Activated CD4-positive, alpha-beta T cell treated with anti-CD3 and anti-CD28 coated beads for 36 hours (primary cell): ENCODE results near the gene GPR108. TPM values are rescaled to one million over a fixed set of nuclear protein-coding genes. Genes with fewer than 3 reads are reported as not detected.
"Not testable (repeated sequence)": the region's sequence is repeated elsewhere in the genome, so short reads cannot be mapped to it uniquely, and the experiment has no call there.

Experiments used
- ATAC-seq: fragments of 200-7000 bp; cut with Tn5 transposase; one replicate; pipeline ENCODE4 v1.10.0; 2021; ENCODE audit warnings: mild to moderate bottlenecking, moderate library complexity
- CTCF ChIA-PET: fragments of 350-600 bp; sonication (Branson Sonifier 250); formaldehyde crosslinking; loops from one replicate; lab custom pipeline; 2021; ENCODE audit warnings: antibody characterized with exemption; lab: Charles Lee
- POLR2A ChIA-PET: fragments of 350-600 bp; sonication (Branson Sonifier 250); formaldehyde crosslinking; loops from one replicate; lab custom pipeline; 2021; ENCODE audit warnings: antibody characterized with exemption, inconsistent platforms; lab: Charles Lee
- DNase-seq: peaks from one replicate; pipeline ENCODE4 v3.0.0-alpha.2; 2020
- H3K27ac Mint-ChIP-seq: one replicate; pipeline ENCODE4 v1.8.0; 2021; ENCODE audit warnings: mixed read lengths
- H3K27me3 Mint-ChIP-seq: one replicate; pipeline ENCODE4 v1.8.0; 2021; ENCODE audit warnings: mixed read lengths
- H3K36me3 Mint-ChIP-seq: one replicate; pipeline ENCODE4 v1.8.0; 2021; ENCODE audit warnings: low read depth, mixed read lengths
- H3K4me1 Mint-ChIP-seq: one replicate; pipeline ENCODE4 v1.8.0; 2021; ENCODE audit warnings: mixed read lengths
- H3K4me3 Mint-ChIP-seq: one replicate; pipeline ENCODE4 v1.8.0; 2021; ENCODE audit warnings: mild to moderate bottlenecking, moderate library complexity, mixed read lengths
- H3K9me3 Mint-ChIP-seq: one replicate; pipeline ENCODE4 v1.8.0; 2021; ENCODE audit warnings: low read depth, mixed read lengths
- intact Hi-C, 2 experiments: fragments of 100-400 bp; cut with DNase I in 1 of 2; cut with micrococcal nuclease in 1 of 2; formaldehyde crosslinking; loops; one replicate each; pipeline versions ENCODE4 v1.14.2 to v1.15.1; 2022 to 2024; cut with DNase I, micrococcal nuclease
- total RNA-seq, 2 experiments: library from RNA; stranded (reverse); gene quantifications; one replicate each; pipeline ENCODE4 v1.2.3, GENCODE V29; 2021

GPR108 gene
- total RNA-seq, 2 experiments from 2014 or later: 58.8 to 59.9 TPM

DNA sequence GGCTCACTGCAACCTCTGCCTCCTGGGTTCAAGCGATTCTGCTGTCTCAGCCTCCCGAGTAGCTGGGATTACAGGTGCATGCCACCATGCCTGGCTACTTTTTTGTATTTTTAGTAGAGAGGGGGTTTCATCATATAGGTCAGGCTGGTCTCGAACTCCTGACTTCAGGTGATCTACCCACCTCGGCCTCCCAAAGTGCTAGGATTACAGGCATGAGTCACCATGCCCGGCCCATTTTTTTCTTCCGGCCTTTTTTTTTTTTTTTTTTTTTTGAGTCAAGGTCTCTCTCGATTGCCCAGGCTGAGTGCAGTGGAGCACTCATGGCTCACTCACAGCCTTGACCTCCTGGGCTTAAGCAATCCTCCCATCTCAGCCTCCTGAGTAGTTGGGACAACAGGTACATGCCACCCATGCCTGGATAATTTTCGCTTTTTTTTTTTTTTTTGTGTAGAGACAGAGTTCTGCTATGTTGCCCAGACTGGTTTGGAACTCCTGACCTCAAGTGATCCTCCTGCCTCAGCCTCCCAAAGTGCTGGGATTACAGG, 24.9 kb upstream of the GPR108 start:
- ATAC-seq, H3K27ac Mint-ChIP-seq, H3K4me3 Mint-ChIP-seq, H3K27me3 Mint-ChIP-seq, CTCF ChIA-PET, DNase-seq, H3K9me3 Mint-ChIP-seq, intact Hi-C loops: not testable (repeated sequence)
- Mint-ChIP-seq H3K36me3 (peaks cover 26% of the 10 kb centered on the region), H3K4me1 (peaks cover 19% of the 10 kb centered on the region)
- POLR2A ChIA-PET: interaction anchor here (0.6 kb wide), 1 partner anchor 171 kb away, joined by 3 read pairs; no protein-coding TSS in a partner anchor

DNA sequence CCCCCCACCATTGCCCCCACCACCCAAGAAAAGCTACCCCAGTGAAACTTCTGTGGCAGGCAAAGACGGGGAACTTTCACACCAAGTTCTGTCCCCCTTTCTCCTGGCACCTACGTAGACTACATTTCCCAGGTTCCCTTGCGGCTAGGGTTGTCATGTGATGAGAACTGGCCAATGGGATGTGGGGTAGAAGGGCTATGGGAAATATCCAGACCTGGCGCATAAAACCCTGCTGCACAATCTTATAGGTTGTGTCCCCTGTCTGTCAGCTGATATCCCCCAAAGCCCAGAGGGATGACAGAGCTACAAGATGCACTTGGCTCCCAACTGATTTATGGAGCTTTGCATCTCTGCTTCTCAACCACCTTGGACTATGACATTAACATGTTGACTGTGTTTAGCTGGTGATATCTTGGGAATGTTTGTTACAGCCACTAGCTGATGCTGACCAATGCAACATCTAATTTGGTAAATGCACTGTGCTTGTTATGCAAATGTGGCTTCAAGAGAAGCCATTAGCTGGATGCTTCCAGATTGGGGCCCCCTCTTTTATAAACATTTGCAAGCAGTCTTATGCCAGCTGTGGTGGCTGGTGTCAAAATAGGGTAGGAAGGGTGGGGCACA, 23.8 kb upstream of the GPR108 start:
- peak; percentile 55 for DNase-seq
- Mint-ChIP-seq H3K4me3 (no peak overlapping the region), H3K27me3 (no peaks in the 10 kb centered on the region), H3K27ac (no peak overlapping the region), H3K4me1 (peaks cover 15% of the 10 kb centered on the region), H3K9me3 (no peaks in the 10 kb centered on the region), H3K36me3 (peaks cover 30% of the 10 kb centered on the region)
- intact Hi-C loops: no loop called here
- ChIA-PET POLR2A (no interaction called here), CTCF (interaction anchor here (0.6 to 0.8 kb wide), 3 partner anchors 71 to 335 kb away, joined by 3 read pairs; no protein-coding TSS in a partner anchor)
- peak; percentile 65 for ATAC-seq

DNA sequence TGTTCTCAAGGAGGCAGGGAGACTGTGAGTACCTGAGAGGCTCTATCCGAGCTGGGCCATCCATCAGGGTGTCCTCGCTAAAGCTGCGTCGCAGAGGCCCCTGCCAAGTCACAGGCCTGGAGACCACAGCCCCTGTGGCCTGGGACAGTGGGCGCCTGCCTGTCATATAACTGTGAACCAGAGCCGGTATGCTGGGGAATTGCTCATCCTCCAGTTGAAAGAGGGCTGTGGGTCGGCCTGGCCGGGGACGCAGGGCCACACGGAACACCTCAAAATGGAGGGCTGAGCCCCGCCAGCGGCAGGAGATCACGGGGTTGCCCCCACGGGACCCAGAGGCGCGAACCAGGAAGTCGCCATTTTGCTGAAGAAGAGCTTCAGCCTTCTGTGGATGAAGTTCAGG, 23.2 kb upstream of the GPR108 start:
- Mint-ChIP-seq H3K27me3 (no peaks in the 10 kb centered on the region), H3K4me3 (no peak overlapping the region), H3K9me3 (no peaks in the 10 kb centered on the region), H3K27ac (no peak overlapping the region), H3K36me3 (peaks cover 30% of the 10 kb centered on the region), H3K4me1 (peaks cover 10% of the 10 kb centered on the region)
- ChIA-PET POLR2A (no interaction called here), CTCF (interaction anchor here (0.6 kb wide), 2 partner anchors 16 to 335 kb away, joined by 3 read pairs; no protein-coding TSS in a partner anchor)
- intact Hi-C loops: no loop called here
- DNase-seq (no peak), ATAC-seq (no peak)

DNA sequence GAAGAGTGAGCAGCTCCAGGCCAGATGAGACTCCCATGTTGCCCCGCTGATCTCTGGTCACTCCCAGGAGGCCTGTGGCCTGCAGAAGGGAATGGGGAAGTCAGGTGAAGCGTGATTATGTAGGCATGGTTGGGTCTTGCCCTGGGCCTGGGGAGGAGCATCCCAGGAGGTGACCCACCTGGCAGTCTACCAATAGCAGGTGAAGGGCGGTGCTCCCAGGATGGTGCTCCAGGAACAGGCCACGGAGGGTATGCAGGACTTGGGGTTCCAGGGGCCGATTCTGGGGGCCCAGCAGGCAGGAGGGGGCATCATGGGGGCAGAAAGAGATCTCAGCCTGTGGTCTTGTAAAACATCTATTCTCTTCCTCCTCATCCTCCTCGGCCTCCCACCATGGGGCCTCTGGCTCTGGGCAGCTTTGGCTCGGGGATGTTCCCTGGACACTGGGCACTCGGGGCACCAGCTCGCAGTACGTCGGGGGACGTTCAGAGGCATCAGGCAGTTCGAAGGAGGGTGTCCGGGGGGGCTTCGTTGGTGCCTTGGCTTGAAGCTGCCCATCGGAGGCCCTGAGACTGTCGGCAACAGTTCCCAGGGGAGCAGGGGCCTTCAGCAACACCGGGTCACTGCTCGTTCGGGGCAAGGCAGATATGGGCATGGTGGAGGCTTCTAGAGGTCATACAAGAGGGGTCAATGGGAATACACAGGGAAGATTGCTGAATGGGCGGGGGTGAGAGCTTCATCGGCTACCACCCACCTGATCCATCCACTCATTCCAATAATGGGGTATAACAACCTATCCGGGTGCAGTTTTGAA, 17.5 kb upstream of the GPR108 start:
- H3K27me3 Mint-ChIP-seq: no peaks in the 10 kb centered on the region
- H3K9me3 Mint-ChIP-seq: no peaks in the 10 kb centered on the region
- ATAC-seq (no peak), DNase-seq (no peak)
- ChIA-PET CTCF (interaction anchor here (0.5 kb wide), 1 partner anchor 94 kb away, joined by 3 read pairs; no protein-coding TSS in a partner anchor), POLR2A (interaction anchor here (1.1 to 1.2 kb wide), 2 partner anchors 17 to 107 kb away, joined by 3 read pairs; partner anchors contain the start of gene GPR108)
- intact Hi-C loops: no loop called here
- H3K27ac Mint-ChIP-seq: no peak overlapping the region
- no peak overlapping the region for H3K4me3 Mint-ChIP-seq
- H3K4me1 Mint-ChIP-seq: peaks cover 13% of the 10 kb centered on the region
- peaks cover 46% of the 10 kb centered on the region for H3K36me3 Mint-ChIP-seq

DNA sequence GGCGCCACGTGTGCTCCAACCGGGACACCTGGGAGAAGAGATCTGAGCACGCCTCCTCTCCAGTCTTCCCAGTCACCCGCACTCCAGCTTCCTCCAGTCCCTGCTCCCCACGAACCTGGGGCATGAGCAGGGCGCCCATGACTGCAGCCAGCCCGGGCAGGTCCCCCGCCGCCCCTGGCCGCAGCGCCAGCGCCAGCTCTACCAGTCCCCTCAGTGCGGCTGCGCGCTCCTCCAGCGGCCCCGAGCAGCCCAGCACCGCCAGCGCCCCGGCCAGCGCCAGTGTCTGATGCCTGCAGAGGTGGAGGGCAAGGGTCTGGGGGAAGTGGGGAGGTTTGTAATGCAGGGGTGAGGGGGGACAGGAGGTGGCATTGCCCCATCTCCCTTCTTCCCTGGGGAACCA, 16.8 kb upstream of the GPR108 start:
- intact Hi-C loops: no loop called here
- H3K4me3 Mint-ChIP-seq: no peak overlapping the region
- peaks cover 46% of the 10 kb centered on the region for H3K36me3 Mint-ChIP-seq
- no peaks in the 10 kb centered on the region for H3K9me3 Mint-ChIP-seq
- no peaks in the 10 kb centered on the region for H3K27me3 Mint-ChIP-seq
- no peak for ATAC-seq
- ChIA-PET CTCF (interaction anchor here (0.5 kb wide), 1 partner anchor 95 kb away, joined by 3 read pairs; no protein-coding TSS in a partner anchor), POLR2A (interaction anchor here (1.1 kb wide), 1 partner anchor 107 kb away, joined by 3 read pairs; no protein-coding TSS in a partner anchor)
- no peak overlapping the region for H3K27ac Mint-ChIP-seq
- DNase-seq: no peak
- peaks cover 13% of the 10 kb centered on the region for H3K4me1 Mint-ChIP-seq

DNA sequence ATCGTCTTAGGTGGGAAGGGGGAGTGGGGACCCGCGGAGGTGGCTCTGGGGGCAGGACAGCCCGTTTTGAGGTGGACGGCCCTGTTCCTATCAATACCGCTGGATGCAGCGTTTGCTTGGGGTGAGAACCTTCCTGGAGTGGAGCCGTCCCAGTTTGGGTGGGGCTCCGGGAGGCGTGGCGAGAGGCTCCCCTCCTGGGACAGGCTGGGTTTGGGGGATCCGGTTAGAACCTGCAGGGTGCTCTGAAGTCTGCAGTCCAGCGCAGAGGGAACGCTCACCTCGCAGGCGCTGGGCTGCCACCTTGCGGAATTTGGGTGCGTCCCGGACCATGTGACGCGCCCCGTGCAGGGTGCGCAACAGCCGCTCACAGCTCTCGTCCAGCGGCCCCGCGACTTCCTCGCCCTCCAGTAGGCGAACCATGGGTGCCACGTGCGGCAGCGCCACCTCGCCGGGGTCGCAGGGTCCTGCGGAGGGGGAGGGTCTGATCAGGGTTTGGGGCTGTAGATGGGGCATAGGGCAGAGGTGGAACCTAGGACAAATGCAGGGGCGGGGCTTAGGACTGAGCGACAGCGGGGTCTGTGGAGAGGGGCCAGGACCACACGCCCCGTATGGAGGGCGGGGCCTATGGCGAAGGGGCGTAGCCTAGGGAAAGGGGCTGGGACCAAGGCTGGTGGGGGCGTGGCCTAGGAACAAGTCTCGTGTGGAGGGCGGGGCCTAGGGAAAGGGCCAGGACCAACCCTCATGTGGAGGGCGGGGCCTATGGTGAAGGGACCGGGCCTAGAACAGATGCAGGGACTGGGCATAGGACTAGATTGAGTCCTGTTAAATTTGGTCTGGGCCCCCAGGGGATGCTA, 16.0 kb upstream of the GPR108 start:
- intact Hi-C loops: loop anchor here (1.0 to 2.0 kb wide), 8 partner anchors 14 to 328 kb away; partner anchors contain the start of genes SH2D3A (in 2 of the 2) and TRIP10 (in 2 of the 2)
- Mint-ChIP-seq H3K4me1 (peaks cover 13% of the 10 kb centered on the region), H3K27ac (peak overlapping the region; percentile 47), H3K27me3 (no peaks in the 10 kb centered on the region), H3K36me3 (peaks cover 46% of the 10 kb centered on the region), H3K9me3 (no peaks in the 10 kb centered on the region), H3K4me3 (peak overlapping the region; percentile 59)
- ATAC-seq (peak; percentile 94), DNase-seq (peak; percentile 93)
- ChIA-PET POLR2A (interaction anchor here (0.7 to 1.1 kb wide), 2 partner anchors 19 to 108 kb away, joined by 3 read pairs; no protein-coding TSS in a partner anchor), CTCF (interaction anchor here (1.0 kb wide), 1 partner anchor 237 kb away, joined by 3 read pairs; no protein-coding TSS in a partner anchor)

DNA sequence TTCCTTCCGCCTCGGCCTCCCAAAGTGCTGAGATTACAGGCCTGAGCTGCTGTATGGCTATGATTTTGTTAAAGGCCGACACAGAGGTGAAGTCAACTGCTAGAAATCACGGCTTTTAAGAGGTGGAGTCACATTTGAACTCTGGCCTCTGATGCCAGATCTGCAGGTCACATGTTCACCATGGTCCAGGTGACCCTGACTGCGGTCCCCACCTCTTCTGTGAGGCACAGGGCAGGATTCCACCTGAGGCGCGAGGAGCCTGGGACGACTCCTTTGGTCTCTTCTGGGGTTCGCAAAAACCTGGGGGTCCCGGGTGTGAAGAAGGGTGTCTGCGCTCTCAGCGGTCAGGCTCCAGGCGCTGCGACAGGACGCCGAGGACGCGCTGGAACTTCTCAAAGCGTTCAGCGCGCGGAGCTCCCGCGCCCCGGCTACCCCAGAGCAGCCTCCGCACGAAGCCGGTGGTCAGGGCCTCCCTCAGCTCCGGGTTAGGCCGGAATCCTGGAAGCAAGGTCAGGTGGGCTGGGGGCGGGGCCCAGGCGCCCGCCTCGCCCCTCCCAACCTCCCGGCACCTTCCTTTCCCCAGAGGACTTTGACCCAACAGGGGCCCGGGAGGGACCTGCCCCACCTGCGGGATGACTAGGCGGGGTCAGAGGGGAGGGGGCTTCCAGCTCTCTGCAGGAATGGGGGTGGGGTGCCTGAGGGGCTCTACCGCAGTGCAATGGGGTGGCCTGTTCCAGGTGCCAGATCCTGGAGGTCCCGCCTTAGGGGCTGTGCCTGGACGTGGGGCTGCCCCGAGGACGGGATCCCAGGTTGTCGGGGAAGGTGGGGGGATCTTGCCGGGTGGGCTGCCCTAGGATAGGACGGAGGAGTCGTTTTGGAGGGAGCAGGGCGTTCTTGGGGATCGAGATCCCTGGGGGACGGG, 15.1 kb upstream of the GPR108 start:
- Mint-ChIP-seq H3K4me3 (no peak overlapping the region), H3K36me3 (peaks cover 48% of the 10 kb centered on the region), H3K27me3 (no peaks in the 10 kb centered on the region), H3K4me1 (peaks cover 13% of the 10 kb centered on the region), H3K27ac (peak overlapping the region; percentile 37), H3K9me3 (no peaks in the 10 kb centered on the region)
- no peak for ATAC-seq
- CTCF ChIA-PET: interaction anchor here (0.5 to 1.0 kb wide), 2 partner anchors 26 to 236 kb away, joined by 3 read pairs; no protein-coding TSS in a partner anchor
- intact Hi-C loops: loop anchor here (1.0 to 2.0 kb wide), 8 partner anchors 13 to 327 kb away; partner anchors contain the start of genes SH2D3A (in 2 of the 2) and TRIP10 (in 2 of the 2)
- no peak for DNase-seq
- POLR2A ChIA-PET: interaction anchor here (0.7 kb wide), 1 partner anchor 20 kb away, joined by 3 read pairs; no protein-coding TSS in a partner anchor

DNA sequence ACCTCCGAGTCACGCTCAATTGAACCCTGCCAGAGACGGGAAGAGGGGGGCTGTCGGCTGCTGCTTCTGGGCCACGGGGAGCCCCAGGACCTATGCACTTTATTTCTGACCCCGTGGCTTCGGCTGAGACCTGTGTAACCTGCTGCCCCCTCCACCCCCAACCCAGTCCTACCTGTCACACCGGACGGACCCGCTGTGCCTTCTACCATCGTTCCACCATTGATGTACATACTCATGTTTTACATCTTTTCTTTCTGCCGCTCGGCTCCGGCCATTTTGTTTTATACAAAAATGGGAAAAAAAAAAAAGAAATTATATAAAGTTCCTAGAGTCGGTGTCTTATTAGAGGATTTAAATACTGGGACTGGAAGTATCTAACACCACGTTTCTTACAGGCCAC, 13.8 kb upstream of the GPR108 start:
- Mint-ChIP-seq H3K27me3 (no peaks in the 10 kb centered on the region), H3K4me1 (peaks cover 11% of the 10 kb centered on the region), H3K27ac (no peak overlapping the region), H3K4me3 (no peak overlapping the region), H3K9me3 (no peaks in the 10 kb centered on the region), H3K36me3 (peaks cover 53% of the 10 kb centered on the region)
- CTCF ChIA-PET: no interaction called here
- POLR2A ChIA-PET: no interaction called here
- intact Hi-C loops: no loop called here
- no peak for ATAC-seq
- DNase-seq: no peak

DNA sequence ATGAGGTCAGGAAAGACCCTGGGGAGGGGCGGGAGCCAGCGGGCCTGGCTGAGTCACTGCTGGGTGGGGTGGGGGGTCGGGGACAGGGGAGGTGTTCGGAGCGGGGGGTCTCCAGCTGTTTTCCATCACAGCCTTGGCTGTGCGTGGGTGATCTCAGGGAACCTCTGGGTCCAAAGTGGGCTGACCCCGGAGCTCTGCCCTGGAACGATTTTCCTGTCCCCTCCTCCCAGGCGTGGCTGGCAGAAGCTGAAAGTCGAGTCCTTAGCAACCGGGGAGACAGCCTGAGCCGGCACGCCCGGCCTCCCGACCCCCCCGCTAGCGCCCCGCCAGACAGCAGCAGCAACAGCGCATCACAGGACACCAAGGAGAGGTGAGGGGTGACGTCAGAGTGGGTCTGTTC, 12.7 kb upstream of the GPR108 start:
- H3K27me3 Mint-ChIP-seq: no peaks in the 10 kb centered on the region

DNA sequence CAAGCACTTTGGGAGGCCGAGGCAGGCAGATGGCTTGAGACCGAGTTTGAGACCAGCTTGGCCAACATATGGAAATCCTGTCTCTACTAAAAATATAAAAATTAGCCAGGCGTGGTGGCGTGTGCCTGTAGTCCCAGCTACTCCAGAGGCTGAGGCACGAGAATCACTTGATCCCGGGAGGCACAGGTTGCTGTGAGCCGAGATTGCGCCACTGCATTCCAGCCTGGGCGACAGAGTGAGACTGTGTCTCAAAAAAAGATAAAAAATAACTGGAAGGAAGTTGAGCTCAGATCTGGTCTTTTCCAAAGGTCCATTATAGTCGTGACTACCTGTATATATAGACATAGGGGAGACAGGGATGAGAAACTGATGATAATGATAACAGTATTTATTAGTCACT, 11.2 kb upstream of the GPR108 start:
- H3K27me3 Mint-ChIP-seq, CTCF ChIA-PET, POLR2A ChIA-PET, H3K4me1 Mint-ChIP-seq, H3K27ac Mint-ChIP-seq, intact Hi-C loops, ATAC-seq, DNase-seq, H3K9me3 Mint-ChIP-seq, H3K4me3 Mint-ChIP-seq: not testable (repeated sequence)
- peaks cover 54% of the 10 kb centered on the region for H3K36me3 Mint-ChIP-seq

More for the DNA sequence above, 12.7 kb upstream of the GPR108 start:
- peaks cover 58% of the 10 kb centered on the region for H3K36me3 Mint-ChIP-seq
- no peak overlapping the region for H3K27ac Mint-ChIP-seq
- intact Hi-C loops: no loop called here
- ChIA-PET POLR2A (no interaction called here), CTCF (interaction anchor here (0.6 to 1.1 kb wide), 3 partner anchors 12 to 233 kb away, joined by 3 read pairs; partner anchors contain the start of gene GPR108)
- peaks cover 11% of the 10 kb centered on the region for H3K4me1 Mint-ChIP-seq
- ATAC-seq: no peak
- no peak for DNase-seq
- H3K4me3 Mint-ChIP-seq: no peak overlapping the region
- H3K9me3 Mint-ChIP-seq: no peaks in the 10 kb centered on the region
